ENCODE data around the gene GALNTL6. TPM values are rescaled to one million over a fixed set of nuclear protein-coding genes. Genes with fewer than 3 reads are reported as not detected.

Gene GALNTL6
- total and polyA plus RNA-seq, 2 experiments from 2014 or later: not detected

DNA sequence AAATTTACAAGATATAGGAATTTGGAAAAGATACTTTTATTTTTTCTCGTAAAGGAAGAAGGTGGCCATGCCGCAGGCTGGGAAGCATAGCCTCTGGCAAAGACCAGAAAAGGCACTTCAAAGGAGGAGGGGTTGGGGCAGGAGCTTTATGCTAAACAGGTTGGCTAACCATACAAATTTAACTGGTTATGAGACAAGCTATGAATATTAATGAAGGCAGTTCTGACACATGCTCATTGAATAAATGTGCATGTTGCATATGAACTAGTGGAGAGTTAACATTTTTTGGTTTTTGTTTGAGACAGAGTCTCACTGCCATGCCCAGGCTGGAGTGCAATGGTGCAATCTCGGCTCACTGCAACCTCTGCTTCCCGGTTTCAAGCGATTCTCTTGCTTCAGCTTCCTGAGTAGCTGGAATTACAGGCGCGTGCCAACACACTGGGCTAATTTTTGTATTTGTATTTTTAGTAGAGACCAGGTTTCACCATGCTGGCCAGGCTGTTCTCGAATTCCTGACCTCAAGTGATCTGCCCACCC is 36.5 kb downstream of the GALNTL6 start:
- H3K27me3 ChIP-seq (replicated peaks; ENCODE audit: insufficient read depth): no peaks in the 10 kb centered on the region; the same call in 1 of the 2 replicates
- H3K9ac ChIP-seq: no peak overlapping the region
- no peaks in the 10 kb centered on the region for H4K20me1 ChIP-seq (ENCODE audit: insufficient read depth)
- TF ChIP-seq EZH2 (IDR thresholded peaks at IDR 0.05; ENCODE audit: insufficient read depth, poor library complexity, severe bottlenecking): no peak
- no peak for TF ChIP-seq EZH2phosphoT487 (IDR thresholded peaks at IDR 0.05; ENCODE audit: insufficient read depth, low read depth)
- no peak overlapping the region for H2AFZ ChIP-seq
- in situ Hi-C loops (cut with MboI): no loop called here
- no peaks in the 10 kb centered on the region for H3K4me1 ChIP-seq (ENCODE audit: insufficient read depth)
- H3K36me3 ChIP-seq (ENCODE audit: low read depth): no peaks in the 10 kb centered on the region
- no peaks in the 10 kb centered on the region for H3K9me3 ChIP-seq (ENCODE audit: low read depth)
- H3K79me2 ChIP-seq (ENCODE audit: insufficient read depth): no peaks in the 10 kb centered on the region
- H3F3A ChIP-seq (ENCODE audit: insufficient read depth): no peaks in the 10 kb centered on the region
- H3K27ac ChIP-seq: no peak overlapping the region
- H3K4me2 ChIP-seq (ENCODE audit: unreplicated experiment): no peak overlapping the region
- no peaks in the 10 kb centered on the region for H3K9me2 ChIP-seq (ENCODE audit: insufficient read depth)
- DNase-seq: no peak
- 31 to 37% methylated on average over 8 of the region's 8 CpGs for WGBS, 2 experiments (ENCODE audit: low coverage in 1 of 2, low lambda C conversion rate in 2 of 2, missing lambda C conversion rate in 2 of 2)
- no peak overlapping the region for H3K4me3 ChIP-seq

DNA sequence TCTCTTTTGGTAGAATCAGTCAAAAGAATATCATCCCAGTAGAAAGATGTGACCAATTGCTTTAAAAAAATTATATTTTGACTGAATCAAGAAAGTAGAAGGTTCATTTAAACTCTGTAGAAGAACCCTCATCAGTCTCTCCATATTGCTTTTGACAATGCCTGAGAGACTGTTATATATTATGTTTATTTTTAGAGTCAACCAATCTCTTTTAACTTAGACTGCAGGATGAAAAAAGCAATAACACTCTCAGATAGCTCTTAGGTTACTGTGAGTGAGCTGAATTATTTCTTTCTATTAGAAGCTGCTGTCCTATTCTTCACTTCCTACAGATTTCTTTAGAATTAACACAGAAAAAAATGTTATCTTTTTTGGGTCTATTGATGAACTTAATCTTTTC is 38.1 kb downstream of the GALNTL6 start:
- H2AFZ ChIP-seq: no peak overlapping the region
- no peaks in the 10 kb centered on the region for H3F3A ChIP-seq (ENCODE audit: insufficient read depth)
- H3K9me2 ChIP-seq (ENCODE audit: insufficient read depth): no peaks in the 10 kb centered on the region
- no peaks in the 10 kb centered on the region for H4K20me1 ChIP-seq (ENCODE audit: insufficient read depth)
- no peaks in the 10 kb centered on the region for H3K79me2 ChIP-seq (ENCODE audit: insufficient read depth)
- no peaks in the 10 kb centered on the region for H3K36me3 ChIP-seq (ENCODE audit: low read depth)
- H3K4me2 ChIP-seq (ENCODE audit: unreplicated experiment): no peak overlapping the region
- TF ChIP-seq EZH2 (IDR thresholded peaks at IDR 0.05; ENCODE audit: insufficient read depth, poor library complexity, severe bottlenecking): no peak
- no peak for TF ChIP-seq EZH2phosphoT487 (IDR thresholded peaks at IDR 0.05; ENCODE audit: insufficient read depth, low read depth)
- H3K4me3 ChIP-seq: no peak overlapping the region
- H3K4me1 ChIP-seq (ENCODE audit: insufficient read depth): no peaks in the 10 kb centered on the region
- in situ Hi-C loops (cut with MboI): no loop called here
- no peaks in the 10 kb centered on the region for H3K27me3 ChIP-seq (replicated peaks; ENCODE audit: insufficient read depth)
- no peak overlapping the region for H3K9ac ChIP-seq
- no peak for DNase-seq
- H3K27ac ChIP-seq: no peak overlapping the region
- H3K9me3 ChIP-seq (ENCODE audit: low read depth): no peaks in the 10 kb centered on the region

DNA sequence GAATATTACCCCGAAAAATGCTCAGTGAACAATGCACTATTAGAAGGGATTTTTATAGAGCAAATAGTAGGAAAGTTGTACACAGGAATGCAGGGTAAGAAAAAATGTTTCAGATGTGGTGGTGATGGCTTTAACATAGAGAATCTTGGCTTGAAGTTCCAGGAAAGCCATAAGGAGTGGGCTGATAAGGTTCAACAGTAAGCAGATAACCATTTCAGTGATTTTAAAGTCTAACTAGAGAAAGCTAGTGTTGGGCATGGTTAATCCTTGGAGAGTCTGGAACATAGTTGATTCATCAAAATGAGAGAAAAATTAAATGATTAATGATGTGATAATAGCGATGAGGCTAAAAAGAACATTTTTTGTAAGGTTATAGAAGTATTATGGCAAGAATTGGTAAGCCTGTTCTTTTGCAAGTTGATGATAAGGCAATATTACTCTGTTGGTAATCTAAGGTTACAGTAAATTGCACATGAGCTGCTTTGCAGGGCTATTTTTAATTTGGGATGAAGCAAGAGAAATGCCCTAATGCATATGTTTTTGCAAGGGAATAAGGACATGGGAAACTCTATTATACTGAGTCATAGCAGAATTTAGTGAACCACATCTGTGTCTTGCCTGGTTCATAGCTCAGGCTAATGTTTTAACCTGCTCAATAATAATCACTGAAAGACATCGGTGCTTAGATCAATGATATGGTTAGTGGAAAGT is 44.3 kb downstream of the GALNTL6 start:
- no peaks in the 10 kb centered on the region for H3F3A ChIP-seq (ENCODE audit: insufficient read depth)
- H3K9ac ChIP-seq: no peak overlapping the region
- no peaks in the 10 kb centered on the region for H3K4me1 ChIP-seq (ENCODE audit: insufficient read depth)
- no peaks in the 10 kb centered on the region for H4K20me1 ChIP-seq (ENCODE audit: insufficient read depth)
- H3K4me3 ChIP-seq: no peak overlapping the region
- H3K27ac ChIP-seq: no peak overlapping the region
- no peak overlapping the region for H2AFZ ChIP-seq
- TF ChIP-seq EZH2 (IDR thresholded peaks at IDR 0.05; ENCODE audit: insufficient read depth, poor library complexity, severe bottlenecking) (no peak), EZH2phosphoT487 (IDR thresholded peaks at IDR 0.05; ENCODE audit: insufficient read depth, low read depth) (no peak)
- WGBS, 2 experiments (ENCODE audit: low coverage in 1 of 2, low lambda C conversion rate in 2 of 2, missing lambda C conversion rate in 2 of 2): 11 to 12% methylated on average over 3 of the region's 3 CpGs
- no peaks in the 10 kb centered on the region for H3K9me3 ChIP-seq (ENCODE audit: low read depth)
- in situ Hi-C loops (cut with MboI): no loop called here
- H3K79me2 ChIP-seq (ENCODE audit: insufficient read depth): no peaks in the 10 kb centered on the region
- H3K27me3 ChIP-seq (replicated peaks; ENCODE audit: insufficient read depth): no peaks in the 10 kb centered on the region
- H3K9me2 ChIP-seq (ENCODE audit: insufficient read depth): no peaks in the 10 kb centered on the region
- no peak for DNase-seq
- no peak overlapping the region for H3K4me2 ChIP-seq (ENCODE audit: unreplicated experiment)
- H3K36me3 ChIP-seq (ENCODE audit: low read depth): no peaks in the 10 kb centered on the region

DNA sequence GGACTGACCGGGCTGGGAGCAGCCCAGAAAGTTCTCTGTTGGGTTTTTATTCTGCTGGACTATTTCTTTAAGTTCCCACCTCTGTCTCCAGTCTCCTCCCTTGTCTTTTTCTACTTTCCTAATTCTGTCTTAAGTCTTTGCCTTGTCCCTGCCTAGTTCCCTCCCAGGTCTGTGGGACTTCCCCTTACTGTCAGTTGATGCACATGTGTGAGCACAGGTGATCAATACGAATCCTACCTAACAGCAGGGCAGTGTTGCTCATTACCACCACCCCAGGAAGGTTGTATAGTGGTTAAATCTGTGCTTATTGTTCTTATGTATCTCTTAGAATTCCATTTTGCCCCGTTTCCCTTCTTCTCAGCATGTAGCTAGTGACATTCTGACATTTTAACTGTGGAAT is 62.1 kb downstream of the GALNTL6 start:
- in situ Hi-C loops (cut with MboI): no loop called here
- no peak for DNase-seq
- WGBS, 2 experiments (ENCODE audit: low coverage in 1 of 2, low lambda C conversion rate in 2 of 2, missing lambda C conversion rate in 2 of 2): 10 to 16% methylated on average over 3 of the region's 3 CpGs
- H3K9me2 ChIP-seq (ENCODE audit: insufficient read depth): no peaks in the 10 kb centered on the region
- no peaks in the 10 kb centered on the region for H3K9me3 ChIP-seq (ENCODE audit: low read depth)
- no peak overlapping the region for H3K4me2 ChIP-seq (ENCODE audit: unreplicated experiment)
- H3F3A ChIP-seq (ENCODE audit: insufficient read depth): no peaks in the 10 kb centered on the region
- no peak overlapping the region for H2AFZ ChIP-seq
- H3K27ac ChIP-seq: no peak overlapping the region
- no peak overlapping the region for H3K4me3 ChIP-seq
- H3K9ac ChIP-seq: no peak overlapping the region
- no peaks in the 10 kb centered on the region for H3K4me1 ChIP-seq (ENCODE audit: insufficient read depth)
- H3K79me2 ChIP-seq (ENCODE audit: insufficient read depth): no peaks in the 10 kb centered on the region
- H4K20me1 ChIP-seq (ENCODE audit: insufficient read depth): no peaks in the 10 kb centered on the region
- TF ChIP-seq EZH2 (IDR thresholded peaks at IDR 0.05; ENCODE audit: insufficient read depth, poor library complexity, severe bottlenecking): no peak
- no peak for TF ChIP-seq EZH2phosphoT487 (IDR thresholded peaks at IDR 0.05; ENCODE audit: insufficient read depth, low read depth)
- H3K27me3 ChIP-seq (replicated peaks; ENCODE audit: insufficient read depth): no peaks in the 10 kb centered on the region
- no peaks in the 10 kb centered on the region for H3K36me3 ChIP-seq (ENCODE audit: low read depth)
